Activated naive CD8-positive, alpha-beta T cell treated with anti-CD3 and anti-CD28 coated beads for 36 hours (primary cell): ENCODE results near the gene WIZ. TPM values are rescaled to one million over a fixed set of nuclear protein-coding genes. Genes with fewer than 3 reads are reported as not detected.
A peak's percentile ranks its signal among the peaks of the same experiment; 100 is the strongest.
"Not testable (repeated sequence)": the region's sequence is repeated elsewhere in the genome, so short reads cannot be mapped to it uniquely, and the experiment has no call there.

Experiments used
- DNase-seq: peaks from one replicate; pipeline ENCODE4 v3.0.0; 2021
- H3K27ac Mint-ChIP-seq: one replicate; pipeline ENCODE4 v1.8.0; 2022; ENCODE audit warnings: mild to moderate bottlenecking, moderate library complexity, mixed read lengths
- H3K27me3 Mint-ChIP-seq: one replicate; pipeline ENCODE4 v1.8.0; 2022; ENCODE audit warnings: mild to moderate bottlenecking, mixed read lengths
- H3K36me3 Mint-ChIP-seq: one replicate; pipeline ENCODE4 v1.8.0; 2021; ENCODE audit warnings: mild to moderate bottlenecking, mixed read lengths
- H3K4me1 Mint-ChIP-seq: one replicate; pipeline ENCODE4 v1.8.0; 2021; ENCODE audit warnings: mixed read lengths
- H3K4me3 Mint-ChIP-seq: one replicate; pipeline ENCODE4 v1.8.0; 2022; ENCODE audit warnings: mild to moderate bottlenecking, moderate library complexity, mixed read lengths
- H3K9me3 Mint-ChIP-seq: one replicate; pipeline ENCODE4 v1.8.0; 2022; ENCODE audit warnings: mixed read lengths
- total RNA-seq, 2 experiments: library from RNA; stranded (reverse); gene quantifications; one replicate each; pipeline ENCODE4 v1.2.3, GENCODE V29; 2021

Gene WIZ, protein sequence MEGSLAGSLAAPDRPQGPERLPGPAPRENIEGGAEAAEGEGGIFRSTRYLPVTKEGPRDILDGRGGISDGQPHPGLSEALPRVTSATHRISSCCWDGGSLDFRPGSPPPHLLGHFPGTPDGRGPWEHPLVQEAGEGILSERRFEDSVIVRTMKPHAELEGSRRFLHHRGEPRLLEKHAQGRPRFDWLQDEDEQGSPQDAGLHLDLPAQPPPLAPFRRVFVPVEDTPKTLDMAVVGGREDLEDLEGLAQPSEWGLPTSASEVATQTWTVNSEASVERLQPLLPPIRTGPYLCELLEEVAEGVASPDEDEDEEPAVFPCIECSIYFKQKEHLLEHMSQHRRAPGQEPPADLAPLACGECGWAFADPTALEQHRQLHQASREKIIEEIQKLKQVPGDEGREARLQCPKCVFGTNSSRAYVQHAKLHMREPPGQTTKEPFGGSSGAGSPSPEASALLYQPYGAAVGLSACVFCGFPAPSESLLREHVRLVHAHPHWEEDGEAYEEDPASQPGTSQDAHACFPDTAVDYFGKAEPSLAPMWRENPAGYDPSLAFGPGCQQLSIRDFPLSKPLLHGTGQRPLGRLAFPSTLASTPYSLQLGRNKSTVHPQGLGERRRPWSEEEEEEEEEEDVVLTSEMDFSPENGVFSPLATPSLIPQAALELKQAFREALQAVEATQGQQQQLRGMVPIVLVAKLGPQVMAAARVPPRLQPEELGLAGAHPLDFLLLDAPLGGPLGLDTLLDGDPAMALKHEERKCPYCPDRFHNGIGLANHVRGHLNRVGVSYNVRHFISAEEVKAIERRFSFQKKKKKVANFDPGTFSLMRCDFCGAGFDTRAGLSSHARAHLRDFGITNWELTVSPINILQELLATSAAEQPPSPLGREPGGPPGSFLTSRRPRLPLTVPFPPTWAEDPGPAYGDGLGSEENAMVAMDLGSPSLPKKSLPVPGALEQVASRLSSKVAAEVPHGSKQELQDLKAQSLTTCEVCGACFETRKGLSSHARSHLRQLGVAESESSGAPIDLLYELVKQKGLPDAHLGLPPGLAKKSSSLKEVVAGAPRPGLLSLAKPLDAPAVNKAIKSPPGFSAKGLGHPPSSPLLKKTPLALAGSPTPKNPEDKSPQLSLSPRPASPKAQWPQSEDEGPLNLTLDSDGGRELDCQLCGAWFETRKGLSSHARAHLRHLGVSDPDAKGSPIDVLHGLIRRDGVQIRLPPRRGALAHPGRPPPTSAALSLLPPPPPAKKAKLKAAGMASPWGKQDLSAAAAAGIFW (N-terminal part only)
- total RNA-seq, result 10 to 100 TPM; 22.7 to 24.1 TPM

DNA sequence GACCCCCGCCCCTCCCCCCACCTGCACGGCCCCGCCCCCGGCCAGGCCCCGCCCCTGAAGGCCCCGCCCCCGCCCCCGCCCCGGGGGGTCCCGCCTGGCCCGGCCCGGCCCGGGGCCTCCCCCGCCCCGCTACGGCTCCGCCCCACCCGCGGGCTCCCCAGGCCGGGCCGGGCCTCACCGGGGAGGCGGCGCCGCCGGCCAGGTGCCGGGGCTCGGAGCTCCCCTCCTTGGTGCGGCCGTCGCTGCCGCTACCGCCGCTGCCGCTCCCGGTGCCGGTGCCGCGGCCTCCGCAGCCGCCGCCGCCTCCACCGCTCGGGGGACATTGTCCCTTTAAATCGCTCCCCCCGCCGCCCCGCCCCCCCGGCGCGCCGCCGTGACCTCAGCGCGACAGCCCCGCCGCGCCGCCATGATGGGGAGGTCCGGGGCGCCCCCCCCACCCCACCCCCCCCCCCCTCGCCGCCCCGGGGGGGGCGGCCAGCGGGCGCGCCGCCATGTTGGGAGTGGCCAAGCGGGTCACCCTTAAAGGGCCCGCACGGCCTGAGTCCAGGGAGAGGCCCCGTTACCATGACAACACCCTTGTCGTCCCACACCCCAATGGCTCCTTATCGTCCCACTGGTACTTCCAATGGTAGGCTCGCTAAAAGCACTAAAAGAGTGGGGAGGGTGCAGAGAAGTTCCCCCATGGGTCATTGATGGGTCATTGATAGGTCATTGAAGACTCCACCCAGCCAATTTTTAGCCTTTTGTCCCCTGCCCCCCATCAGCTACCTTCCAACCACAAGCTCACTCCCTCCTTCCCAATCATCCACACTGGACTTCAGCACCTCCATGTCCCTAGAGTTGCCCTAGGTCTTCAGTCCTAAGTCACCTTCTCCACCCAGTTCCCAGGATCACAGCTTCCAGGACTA, at the start of gene WIZ:
Gene WIZ, minus strand, starts transcription at position 337 of the 908 bp plus-strand sequence. CDS start 1,649 bp downstream, outside the sequence.
- Mint-ChIP-seq H3K27ac (peak within 1 kb of the TSS; percentile 79), H3K4me1 (peaks cover 20% of the 10 kb centered on the region), H3K4me3 (peak within 1 kb of the TSS; percentile 58), H3K9me3 (no peaks in the 10 kb centered on the region), H3K36me3 (peaks cover 39% of the 10 kb centered on the region), H3K27me3 (no peaks in the 10 kb centered on the region)
- DNase-seq, result peak; percentile 85

DNA sequence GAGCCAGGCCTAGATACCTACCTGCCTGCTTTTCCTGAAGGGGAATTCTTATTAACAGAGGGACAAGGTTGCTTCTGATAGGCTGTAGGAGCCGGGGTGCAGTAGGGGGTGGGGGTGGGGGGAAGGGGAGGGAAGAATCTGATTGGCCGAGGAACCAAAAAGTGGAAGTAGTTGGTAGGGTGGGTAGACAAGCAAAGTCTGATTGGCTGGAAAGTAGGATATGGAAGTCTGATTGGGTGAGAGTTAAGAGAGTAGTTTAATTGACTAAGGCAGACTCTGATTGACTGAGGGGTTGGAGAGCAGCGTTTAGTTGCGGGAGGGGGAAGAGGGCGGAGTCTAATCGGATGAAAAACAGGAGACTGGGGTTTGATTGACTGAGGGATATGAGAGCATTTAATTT, 49.2 kb upstream of the WIZ start:
- no peak for DNase-seq
- H3K36me3 Mint-ChIP-seq, result no peaks in the 10 kb centered on the region
- peaks cover 6% of the 10 kb centered on the region for H3K4me1 Mint-ChIP-seq
- no peaks in the 10 kb centered on the region for H3K9me3 Mint-ChIP-seq
- no peak overlapping the region for H3K4me3 Mint-ChIP-seq
- no peaks in the 10 kb centered on the region for H3K27me3 Mint-ChIP-seq
- no peak overlapping the region for H3K27ac Mint-ChIP-seq

GRCh38 chr19:15498156-15498858, 48.6 kb upstream of the WIZ start:
- H3K27me3 Mint-ChIP-seq, result no peaks in the 10 kb centered on the region
- H3K36me3 Mint-ChIP-seq, result no peaks in the 10 kb centered on the region

DNA sequence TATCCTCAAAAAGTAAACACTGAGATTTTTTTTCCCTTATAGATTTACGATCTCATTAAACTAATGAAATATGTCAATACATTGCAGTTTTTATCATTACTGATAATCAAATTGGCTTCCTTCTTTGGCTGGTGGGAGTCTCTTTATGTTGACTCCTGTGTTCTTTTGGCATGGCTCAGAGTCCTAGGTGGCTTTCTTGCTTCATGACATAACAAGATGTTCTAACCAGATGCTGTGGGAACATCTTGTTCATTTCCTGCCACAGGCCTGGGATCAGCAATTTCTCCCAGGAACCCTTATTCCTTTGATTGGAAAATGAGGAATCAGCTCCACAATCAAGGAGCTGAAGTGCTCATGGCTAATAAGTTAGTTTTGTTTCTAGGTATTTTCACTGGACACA, 45.4 kb upstream of the WIZ start:
- no peak overlapping the region for H3K4me3 Mint-ChIP-seq
- H3K36me3 Mint-ChIP-seq, result no peaks in the 10 kb centered on the region
- DNase-seq, result no peak
- H3K9me3 Mint-ChIP-seq, result no peaks in the 10 kb centered on the region
- peak overlapping the region; percentile 25 for H3K27ac Mint-ChIP-seq
- peaks cover 6% of the 10 kb centered on the region for H3K4me1 Mint-ChIP-seq
- no peaks in the 10 kb centered on the region for H3K27me3 Mint-ChIP-seq

More at GRCh38 chr19:15498156-15498858, 48.6 kb upstream of the WIZ start:
- no peak overlapping the region for H3K4me3 Mint-ChIP-seq
- no peaks in the 10 kb centered on the region for H3K9me3 Mint-ChIP-seq
- DNase-seq, result no peak
- H3K4me1 Mint-ChIP-seq, result peaks cover 6% of the 10 kb centered on the region
- no peak overlapping the region for H3K27ac Mint-ChIP-seq

GRCh38 chr19:15488489-15489226, 38.9 kb upstream of the WIZ start:
- Mint-ChIP-seq H3K4me3 (no peak overlapping the region), H3K4me1 (peaks cover 6% of the 10 kb centered on the region), H3K27me3 (no peaks in the 10 kb centered on the region), H3K36me3 (no peaks in the 10 kb centered on the region), H3K9me3 (peaks cover 3% of the 10 kb centered on the region), H3K27ac (no peak overlapping the region)
- no peak for DNase-seq

GRCh38 chr19:15487038-15487437, 37.3 kb upstream of the WIZ start:
- Mint-ChIP-seq H3K27ac (no peak overlapping the region), H3K9me3 (peaks cover 3% of the 10 kb centered on the region), H3K36me3 (no peaks in the 10 kb centered on the region), H3K4me1 (peaks cover 14% of the 10 kb centered on the region), H3K27me3 (no peaks in the 10 kb centered on the region), H3K4me3 (no peak overlapping the region)
- DNase-seq, result no peak

DNA sequence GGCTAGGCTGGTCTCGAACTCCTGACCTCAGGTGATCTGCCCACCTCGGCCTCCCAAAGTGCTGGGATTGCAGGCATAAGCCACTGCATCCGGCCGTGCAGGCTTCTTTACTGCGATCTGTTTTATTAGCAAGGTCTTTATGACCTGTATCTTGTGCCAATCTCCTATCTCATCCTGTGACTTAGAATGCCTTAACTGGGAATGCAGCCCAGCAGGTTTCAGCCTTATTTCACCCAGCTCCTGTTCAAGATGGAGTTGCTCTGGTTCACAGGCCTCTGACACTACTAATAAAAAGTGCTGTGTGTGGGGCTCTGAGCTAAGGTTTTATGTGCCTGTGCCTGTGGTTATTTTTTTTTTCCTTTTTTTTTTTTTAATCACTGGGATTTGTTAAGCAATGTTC, 36.0 kb upstream of the WIZ start:
- not testable (repeated sequence) for H3K9me3 Mint-ChIP-seq, H3K27ac Mint-ChIP-seq, H3K36me3 Mint-ChIP-seq, DNase-seq, H3K4me3 Mint-ChIP-seq, H3K27me3 Mint-ChIP-seq
- peaks cover 14% of the 10 kb centered on the region for H3K4me1 Mint-ChIP-seq

DNA sequence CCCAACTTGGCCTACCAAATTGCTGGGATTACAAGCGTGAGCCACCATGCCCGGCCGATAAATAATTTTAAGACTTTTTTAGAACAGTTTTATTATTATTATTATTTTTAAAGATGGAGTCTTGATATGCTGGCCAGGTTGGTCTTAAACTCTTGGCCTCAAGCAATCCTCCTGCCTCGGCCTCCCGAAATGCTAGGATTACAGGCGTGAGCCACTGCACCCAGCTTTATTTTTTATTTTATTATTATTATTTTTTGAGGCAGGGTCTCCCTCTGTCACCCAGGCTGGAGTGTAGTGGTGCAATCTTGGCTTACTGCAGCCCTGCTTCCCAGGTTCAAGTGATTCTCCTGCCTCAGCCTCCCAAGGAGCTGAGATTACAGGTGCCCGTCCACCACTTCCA, 31.2 kb upstream of the WIZ start:
- H3K36me3 Mint-ChIP-seq, H3K4me3 Mint-ChIP-seq, DNase-seq, H3K27ac Mint-ChIP-seq, H3K9me3 Mint-ChIP-seq, H3K27me3 Mint-ChIP-seq: not testable (repeated sequence)
- peaks cover 34% of the 10 kb centered on the region for H3K4me1 Mint-ChIP-seq

DNA sequence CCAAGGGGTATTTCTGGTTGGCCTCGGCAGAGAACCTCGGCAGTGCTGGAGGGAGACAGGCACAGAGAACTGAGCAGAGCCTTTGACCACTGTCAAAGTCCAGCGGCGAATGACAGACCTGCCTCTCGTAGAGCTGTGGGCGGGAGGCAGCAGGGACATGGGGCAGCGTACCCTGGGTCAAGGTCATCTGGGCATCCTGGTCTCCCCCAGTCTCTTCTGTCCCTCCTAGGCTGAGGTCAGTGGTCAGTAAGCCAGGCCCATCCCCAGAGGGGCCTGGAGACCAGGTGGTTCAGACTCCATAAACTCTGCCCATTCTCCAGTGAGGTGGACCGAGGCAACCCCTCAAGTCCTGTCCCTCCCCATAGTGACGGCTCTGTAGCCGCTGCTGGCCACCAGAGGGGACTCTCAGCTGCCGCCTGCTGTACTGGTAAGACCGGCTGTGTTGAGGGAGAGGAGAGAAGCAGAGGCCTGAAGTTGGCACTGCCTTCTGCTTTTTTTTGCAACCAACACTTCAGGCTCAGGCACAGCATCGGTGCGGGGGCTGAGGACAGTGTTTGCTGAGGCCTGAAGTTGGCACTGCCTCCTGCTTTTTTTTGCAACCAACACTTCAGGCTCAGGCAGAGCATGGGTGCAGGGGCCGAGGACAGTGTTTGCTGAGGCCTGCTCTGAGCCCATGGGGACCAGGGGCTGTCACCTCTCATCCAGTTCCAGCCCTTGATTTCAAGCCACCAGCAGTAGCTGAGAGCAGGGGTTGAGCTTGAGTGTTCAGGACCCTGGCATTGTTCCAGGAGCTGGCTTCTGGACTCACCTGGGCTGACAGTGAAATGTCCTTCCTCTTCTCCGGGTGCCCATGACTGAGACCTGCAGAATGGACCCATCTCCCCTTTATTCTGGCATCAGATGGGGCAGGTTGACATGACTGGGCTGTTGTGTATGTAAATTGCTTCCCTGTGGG, 29.9 kb upstream of the WIZ start, which contains the start of gene PGLYRP2:
Gene PGLYRP2, minus strand, starts transcription at position 111 of the 955 bp plus-strand sequence. CDS start 130 bp downstream, outside the sequence.
- no peak within 1 kb of the TSS for H3K4me3 Mint-ChIP-seq
- no peak within 1 kb of the TSS for H3K27ac Mint-ChIP-seq
- no peaks in the 10 kb centered on the region for H3K9me3 Mint-ChIP-seq
- no peaks in the 10 kb centered on the region for H3K27me3 Mint-ChIP-seq
- no peak for DNase-seq
- peaks cover 34% of the 10 kb centered on the region for H3K4me1 Mint-ChIP-seq
- H3K36me3 Mint-ChIP-seq, result no peaks in the 10 kb centered on the region

- H3K4me3 Mint-ChIP-seq, result no peak overlapping the region
- H3K4me1 Mint-ChIP-seq, result peaks cover 22% of the 10 kb centered on the region
- no peak for DNase-seq
- no peaks in the 10 kb centered on the region for H3K27me3 Mint-ChIP-seq
- no peaks in the 10 kb centered on the region for H3K9me3 Mint-ChIP-seq
- no peaks in the 10 kb centered on the region for H3K36me3 Mint-ChIP-seq
- no peak overlapping the region for H3K27ac Mint-ChIP-seq
These were observed 26.6 kb upstream of the WIZ start for GRCh38 chr19:15476325-15476724.

DNA sequence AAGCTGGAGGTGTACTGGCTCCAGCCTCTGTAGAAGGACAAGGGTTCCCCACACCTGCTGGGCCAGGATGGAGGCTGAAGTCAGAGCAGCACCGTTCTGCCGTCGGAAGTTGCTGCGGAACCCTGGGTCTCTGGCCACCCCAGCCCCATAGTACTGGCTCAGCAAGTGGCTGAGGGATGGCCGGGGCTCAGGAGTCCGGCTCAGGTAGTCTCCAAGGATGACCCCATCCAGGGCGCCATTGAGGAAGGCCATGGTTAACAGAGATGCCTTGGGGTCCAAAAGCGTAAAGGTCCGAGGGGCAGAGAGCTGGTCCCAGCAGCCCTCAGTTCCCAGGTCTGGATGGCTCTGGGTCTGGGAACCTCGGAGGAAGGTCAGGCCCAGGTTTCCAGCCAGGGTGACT, 25.9 kb upstream of the WIZ start:
- DNase-seq, result no peak
- Mint-ChIP-seq H3K9me3 (no peaks in the 10 kb centered on the region), H3K27me3 (no peaks in the 10 kb centered on the region), H3K4me1 (peaks cover 22% of the 10 kb centered on the region), H3K27ac (no peak overlapping the region), H3K36me3 (no peaks in the 10 kb centered on the region), H3K4me3 (no peak overlapping the region)

DNA sequence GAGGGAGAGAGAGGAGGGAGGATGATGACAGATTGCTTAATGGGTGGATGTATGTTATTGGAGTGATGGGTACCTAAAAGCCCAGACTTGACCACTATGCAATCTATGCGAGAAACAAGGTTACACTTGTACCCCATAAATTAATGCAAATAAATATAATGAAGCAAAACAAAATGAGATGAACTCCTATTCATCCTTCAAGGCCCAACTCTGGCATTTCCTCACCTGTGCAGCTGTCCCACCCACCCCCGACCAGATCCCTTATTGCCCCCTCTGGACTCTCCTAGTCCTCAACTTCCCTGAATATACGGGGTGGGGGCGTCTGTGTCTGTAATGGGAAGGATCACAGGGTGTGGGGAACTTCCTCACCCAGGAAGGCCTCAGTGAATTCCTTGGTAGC, 25.4 kb upstream of the WIZ start:
- H3K9me3 Mint-ChIP-seq, result no peaks in the 10 kb centered on the region
- no peak overlapping the region for H3K4me3 Mint-ChIP-seq
- H3K4me1 Mint-ChIP-seq, result peaks cover 20% of the 10 kb centered on the region
- H3K36me3 Mint-ChIP-seq, result no peaks in the 10 kb centered on the region
- H3K27me3 Mint-ChIP-seq, result no peaks in the 10 kb centered on the region
- no peak overlapping the region for H3K27ac Mint-ChIP-seq
- DNase-seq, result no peak
